Measurements from ENCODE around the gene ITFG1.

The ITFG1 gene

DNA sequence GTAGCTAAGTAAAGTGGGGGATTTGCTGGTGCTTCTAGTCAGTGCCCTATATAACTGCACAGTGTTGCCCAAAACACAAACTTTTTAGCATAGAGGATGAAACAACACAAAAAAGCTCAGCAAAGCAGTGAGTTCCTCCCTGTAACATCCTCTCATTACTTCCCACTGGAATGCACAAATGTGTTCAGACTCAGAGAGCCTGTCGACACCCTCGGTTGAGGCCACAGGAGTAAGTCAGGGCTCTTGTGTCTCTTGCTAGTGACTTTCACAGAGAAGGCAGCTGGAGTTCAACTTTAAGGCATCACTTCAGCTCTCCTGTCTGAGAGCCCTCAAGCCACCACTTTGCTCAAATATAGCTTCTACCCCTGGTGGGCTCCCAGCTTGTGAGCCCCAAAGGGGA, 209.9 kb downstream of the ITFG1 start:
- Histone ChIP-seq H3K9me3 (ENCODE audit: control extremely low read depth in 1 of 5, control insufficient read depth in 4 of 5, insufficient read depth in 2 of 5, low read depth in 1 of 5, low read length in 4 of 5) (no peaks in the 10 kb centered on the region), H3K4me1 (ENCODE audit: control extremely low read depth in 1 of 4, control insufficient read depth in 4 of 4, insufficient read depth in 4 of 4, low read length in 3 of 4) (no peaks in the 10 kb centered on the region), H3K27me3 (replicated peaks in 2 of 5; ENCODE audit: control insufficient read depth in 4 of 5, insufficient read depth in 5 of 5, low read length in 4 of 5) (no peaks in the 10 kb centered on the region), H3K4me3 (ENCODE audit: control insufficient read depth in 1 of 7, extremely low read depth in 1 of 7, insufficient read depth in 4 of 7, low read depth in 2 of 7, low read length in 6 of 7) (no peak overlapping the region), H3K36me3 (ENCODE audit: control insufficient read depth in 4 of 4, insufficient read depth in 4 of 4, low read length in 3 of 4) (peaks cover 0 to 2% (median 0%) of the 10 kb centered on the region in 4 experiments), H3K27ac (ENCODE audit: insufficient read depth in 1 of 2, low read depth in 1 of 2, low read length in 2 of 2, poor library complexity in 1 of 2, severe bottlenecking in 2 of 2) (no peak overlapping the region)
- no CpG with 5 or more reads among the region's 2 CpGs for WGBS (ENCODE audit: insufficient coverage)
- CTCF ChIA-PET, result interaction anchor here (1.3 kb wide), 1 partner anchor 13 kb away, joined by 4 read pairs; no protein-coding TSS in a partner anchor
- no peak for DNase-seq
- POLR2A ChIA-PET, result no interaction called here

- H3K9me3 ChIP-seq (ENCODE audit: control extremely low read depth in 1 of 5, control insufficient read depth in 4 of 5, insufficient read depth in 2 of 5, low read depth in 1 of 5, low read length in 4 of 5), result no peaks in the 10 kb centered on the region
- no CpG with 5 or more reads among the region's 3 CpGs for WGBS (ENCODE audit: insufficient coverage)
- no peaks in the 10 kb centered on the region for H3K27me3 ChIP-seq (replicated peaks in 2 of 5; ENCODE audit: control insufficient read depth in 4 of 5, insufficient read depth in 5 of 5, low read length in 4 of 5)
- no peak overlapping the region for H3K27ac ChIP-seq (ENCODE audit: insufficient read depth in 1 of 2, low read depth in 1 of 2, low read length in 2 of 2, poor library complexity in 1 of 2, severe bottlenecking in 2 of 2)
- peaks cover 0 to 2% (median 0%) of the 10 kb centered on the region in 4 experiments for H3K36me3 ChIP-seq (ENCODE audit: control insufficient read depth in 4 of 4, insufficient read depth in 4 of 4, low read length in 3 of 4)
- ChIA-PET CTCF (interaction anchor here (1.0 to 1.6 kb wide), 3 partner anchors 9 to 43 kb away, joined by 3 read pairs; no protein-coding TSS in a partner anchor), POLR2A (no interaction called here)
- no peak overlapping the region for H3K4me3 ChIP-seq (ENCODE audit: control insufficient read depth in 1 of 7, extremely low read depth in 1 of 7, insufficient read depth in 4 of 7, low read depth in 2 of 7, low read length in 6 of 7)
- no peaks in the 10 kb centered on the region for H3K4me1 ChIP-seq (ENCODE audit: control extremely low read depth in 1 of 4, control insufficient read depth in 4 of 4, insufficient read depth in 4 of 4, low read length in 3 of 4)
- DNase-seq, result no peak
Measured at GRCh38 chr16:47247690-47248089, 213.2 kb downstream of the ITFG1 start.

DNA sequence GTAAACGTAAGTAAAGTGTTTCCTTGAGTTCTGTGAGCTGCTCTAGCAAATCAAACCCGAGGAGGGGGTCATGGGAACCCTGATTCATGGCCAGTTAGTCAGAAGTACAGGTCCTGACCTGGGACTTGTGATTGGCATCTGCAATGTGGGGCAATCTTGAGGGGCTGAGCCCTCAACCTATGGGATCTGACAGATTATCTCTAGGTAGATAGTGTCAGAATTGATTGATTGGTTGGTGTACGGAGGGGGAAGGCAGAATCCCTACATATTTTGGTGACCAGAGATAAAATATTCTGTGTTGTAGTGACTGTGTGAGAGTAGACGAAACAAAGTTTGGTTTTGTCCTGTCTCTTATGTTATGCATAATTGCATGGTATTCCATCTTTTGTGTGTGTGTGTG, 216.7 kb downstream of the ITFG1 start:
- ChIA-PET CTCF (no interaction called here), POLR2A (no interaction called here)
- H3K4me1 ChIP-seq (ENCODE audit: control extremely low read depth in 1 of 4, control insufficient read depth in 4 of 4, insufficient read depth in 4 of 4, low read length in 3 of 4), result no peaks in the 10 kb centered on the region
- DNase-seq, result no peak
- H3K4me3 ChIP-seq (ENCODE audit: control insufficient read depth in 1 of 7, extremely low read depth in 1 of 7, insufficient read depth in 4 of 7, low read depth in 2 of 7, low read length in 6 of 7), result no peak overlapping the region
- no peak overlapping the region for H3K27ac ChIP-seq (ENCODE audit: insufficient read depth in 1 of 2, low read depth in 1 of 2, low read length in 2 of 2, poor library complexity in 1 of 2, severe bottlenecking in 2 of 2)
- peaks cover 0 to 2% (median under 1%) of the 10 kb centered on the region in 4 experiments for H3K36me3 ChIP-seq (ENCODE audit: control insufficient read depth in 4 of 4, insufficient read depth in 4 of 4, low read length in 3 of 4)
- no peaks in the 10 kb centered on the region for H3K9me3 ChIP-seq (ENCODE audit: control extremely low read depth in 1 of 5, control insufficient read depth in 4 of 5, insufficient read depth in 2 of 5, low read depth in 1 of 5, low read length in 4 of 5)
- H3K27me3 ChIP-seq (replicated peaks in 2 of 5; ENCODE audit: control insufficient read depth in 4 of 5, insufficient read depth in 5 of 5, low read length in 4 of 5), result no peaks in the 10 kb centered on the region
- WGBS (ENCODE audit: insufficient coverage), result 100% methylated on average over 2 of the region's 4 CpGs

DNA sequence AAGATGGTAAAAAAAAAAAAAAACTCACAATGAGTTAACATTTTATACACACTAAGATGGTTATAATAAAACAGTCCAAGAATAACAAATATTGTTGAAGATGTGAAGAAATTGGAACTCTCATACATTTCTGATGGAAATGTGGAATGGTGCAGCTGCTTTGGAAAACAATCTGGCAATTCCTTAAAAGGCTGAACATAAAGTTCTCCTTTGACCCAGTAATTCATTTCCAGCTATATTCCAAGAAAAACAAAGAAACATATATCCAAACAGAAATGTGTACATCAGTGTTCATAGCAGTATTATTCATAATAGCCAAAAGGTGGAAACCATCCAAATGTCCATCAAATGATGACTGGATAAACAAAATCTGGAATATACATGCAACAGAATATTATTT, 219.8 kb downstream of the ITFG1 start:
- DNase-seq, result no peak
- Histone ChIP-seq H3K27ac (ENCODE audit: insufficient read depth in 1 of 2, low read depth in 1 of 2, low read length in 2 of 2, poor library complexity in 1 of 2, severe bottlenecking in 2 of 2) (no peak overlapping the region), H3K36me3 (ENCODE audit: control insufficient read depth in 4 of 4, insufficient read depth in 4 of 4, low read length in 3 of 4) (peaks cover 0 to 3% (median 2%) of the 10 kb centered on the region in 4 experiments), H3K27me3 (replicated peaks in 2 of 5; ENCODE audit: control insufficient read depth in 4 of 5, insufficient read depth in 5 of 5, low read length in 4 of 5) (no peaks in the 10 kb centered on the region), H3K4me3 (ENCODE audit: control insufficient read depth in 1 of 7, extremely low read depth in 1 of 7, insufficient read depth in 4 of 7, low read depth in 2 of 7, low read length in 6 of 7) (no peak overlapping the region), H3K9me3 (ENCODE audit: control extremely low read depth in 1 of 5, control insufficient read depth in 4 of 5, insufficient read depth in 2 of 5, low read depth in 1 of 5, low read length in 4 of 5) (no peaks in the 10 kb centered on the region), H3K4me1 (ENCODE audit: control extremely low read depth in 1 of 4, control insufficient read depth in 4 of 4, insufficient read depth in 4 of 4, low read length in 3 of 4) (no peaks in the 10 kb centered on the region)
- ChIA-PET CTCF (no interaction called here), POLR2A (no interaction called here)

GRCh38 chr16:47236716-47237115, 224.1 kb downstream of the ITFG1 start:
- no peaks in the 10 kb centered on the region for H3K4me1 ChIP-seq (ENCODE audit: control extremely low read depth in 1 of 4, control insufficient read depth in 4 of 4, insufficient read depth in 4 of 4, low read length in 3 of 4)
- no peaks in the 10 kb centered on the region for H3K27me3 ChIP-seq (replicated peaks in 2 of 5; ENCODE audit: control insufficient read depth in 4 of 5, insufficient read depth in 5 of 5, low read length in 4 of 5)
- POLR2A ChIA-PET, result no interaction called here
- CTCF ChIA-PET, result no interaction called here
- no peaks in the 10 kb centered on the region for H3K9me3 ChIP-seq (ENCODE audit: control extremely low read depth in 1 of 5, control insufficient read depth in 4 of 5, insufficient read depth in 2 of 5, low read depth in 1 of 5, low read length in 4 of 5)
- DNase-seq, result no peak
- no peak overlapping the region for H3K27ac ChIP-seq (ENCODE audit: insufficient read depth in 1 of 2, low read depth in 1 of 2, low read length in 2 of 2, poor library complexity in 1 of 2, severe bottlenecking in 2 of 2)
- 95% methylated on average over 4 of the region's 6 CpGs for WGBS (ENCODE audit: insufficient coverage)
- H3K4me3 ChIP-seq (ENCODE audit: control insufficient read depth in 1 of 7, extremely low read depth in 1 of 7, insufficient read depth in 4 of 7, low read depth in 2 of 7, low read length in 6 of 7), result no peak overlapping the region
- peaks cover 0 to 9% (median 1%) of the 10 kb centered on the region in 4 experiments for H3K36me3 ChIP-seq (ENCODE audit: control insufficient read depth in 4 of 4, insufficient read depth in 4 of 4, low read length in 3 of 4)

GRCh38 chr16:47230296-47230695, 230.6 kb downstream of the ITFG1 start:
- Histone ChIP-seq H3K4me1 (ENCODE audit: control extremely low read depth in 1 of 4, control insufficient read depth in 4 of 4, insufficient read depth in 4 of 4, low read length in 3 of 4) (no peaks in the 10 kb centered on the region), H3K4me3 (ENCODE audit: control insufficient read depth in 1 of 7, extremely low read depth in 1 of 7, insufficient read depth in 4 of 7, low read depth in 2 of 7, low read length in 6 of 7) (no peak overlapping the region), H3K27me3 (replicated peaks in 2 of 5; ENCODE audit: control insufficient read depth in 4 of 5, insufficient read depth in 5 of 5, low read length in 4 of 5) (no peaks in the 10 kb centered on the region), H3K27ac (ENCODE audit: insufficient read depth in 1 of 2, low read depth in 1 of 2, low read length in 2 of 2, poor library complexity in 1 of 2, severe bottlenecking in 2 of 2) (no peak overlapping the region), H3K9me3 (ENCODE audit: control extremely low read depth in 1 of 5, control insufficient read depth in 4 of 5, insufficient read depth in 2 of 5, low read depth in 1 of 5, low read length in 4 of 5) (peaks cover 0 to 3% (median 0%) of the 10 kb centered on the region in 5 experiments), H3K36me3 (ENCODE audit: control insufficient read depth in 4 of 4, insufficient read depth in 4 of 4, low read length in 3 of 4) (peaks cover 3 to 11% (median 8%) of the 10 kb centered on the region in 4 experiments)
- no peak for DNase-seq
- CTCF ChIA-PET, result no interaction called here
- WGBS (ENCODE audit: insufficient coverage), result 94% methylated on average over 6 of the region's 6 CpGs
- POLR2A ChIA-PET, result no interaction called here

DNA sequence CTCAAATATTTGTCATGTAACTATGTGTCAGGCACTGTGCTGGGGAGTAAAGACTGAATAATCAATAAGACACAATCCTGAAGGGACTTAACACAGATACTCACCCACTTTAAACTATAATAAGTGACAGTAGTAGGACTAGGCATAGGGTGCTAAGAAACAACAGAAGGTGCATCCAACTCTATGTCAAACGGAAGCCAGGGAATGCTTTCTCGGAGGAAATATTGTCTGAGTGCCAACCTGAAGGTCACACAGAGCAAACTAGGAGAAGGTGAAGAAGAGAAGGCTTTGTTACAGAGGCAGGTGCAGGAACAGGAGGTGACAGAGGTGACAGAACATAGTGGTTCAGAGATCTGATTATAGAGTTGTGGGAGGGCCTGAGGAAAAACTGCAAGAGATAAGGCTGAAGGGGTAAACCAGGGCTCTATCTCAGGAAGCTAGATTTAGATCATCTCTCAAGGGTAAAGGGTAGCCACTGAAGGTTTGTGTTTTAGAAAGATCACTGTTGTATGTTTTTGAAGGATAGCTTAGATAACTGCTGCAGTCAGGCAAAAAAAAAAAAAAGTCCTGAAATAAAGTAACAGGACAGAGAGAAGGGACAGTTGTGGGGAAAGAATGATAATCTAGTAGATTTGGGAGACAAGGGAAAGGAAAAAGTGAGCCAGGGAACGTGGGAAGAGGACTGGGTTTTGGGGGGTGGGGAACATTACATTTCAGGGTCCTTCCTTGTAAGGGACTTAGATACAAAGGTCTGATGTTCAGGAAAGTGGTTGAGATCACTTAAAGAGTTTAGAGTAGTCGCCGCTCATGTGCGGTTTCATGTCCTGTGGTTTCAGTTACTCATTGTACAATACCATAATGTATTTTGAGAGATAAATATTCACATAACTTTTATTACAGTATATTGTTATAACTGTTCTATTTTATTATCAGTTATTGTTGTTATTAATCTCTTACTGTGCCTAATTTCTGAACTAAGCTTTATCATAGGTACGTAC, 231.5 kb downstream of the ITFG1 start:
- Histone ChIP-seq H3K27ac (ENCODE audit: insufficient read depth in 1 of 2, low read depth in 1 of 2, low read length in 2 of 2, poor library complexity in 1 of 2, severe bottlenecking in 2 of 2) (no peak overlapping the region), H3K4me3 (ENCODE audit: control insufficient read depth in 1 of 7, extremely low read depth in 1 of 7, insufficient read depth in 4 of 7, low read depth in 2 of 7, low read length in 6 of 7) (no peak overlapping the region), H3K9me3 (ENCODE audit: control extremely low read depth in 1 of 5, control insufficient read depth in 4 of 5, insufficient read depth in 2 of 5, low read depth in 1 of 5, low read length in 4 of 5) (peaks cover 0 to 5% (median 0%) of the 10 kb centered on the region in 5 experiments), H3K27me3 (replicated peaks in 2 of 5; ENCODE audit: control insufficient read depth in 4 of 5, insufficient read depth in 5 of 5, low read length in 4 of 5) (no peaks in the 10 kb centered on the region), H3K36me3 (ENCODE audit: control insufficient read depth in 4 of 4, insufficient read depth in 4 of 4, low read length in 3 of 4) (peaks cover 4 to 8% (median 8%) of the 10 kb centered on the region in 4 experiments), H3K4me1 (ENCODE audit: control extremely low read depth in 1 of 4, control insufficient read depth in 4 of 4, insufficient read depth in 4 of 4, low read length in 3 of 4) (no peaks in the 10 kb centered on the region)
- CTCF ChIA-PET, result no interaction called here
- WGBS (ENCODE audit: insufficient coverage), result 90% methylated on average over 3 of the region's 7 CpGs
- DNase-seq, result peak in 2 of 3 donors; percentile 5 to 12
- POLR2A ChIA-PET, result no interaction called here
